HCT116 (cell line): Measurements from ENCODE around the gene TMIGD2. TPM values are rescaled to one million over a fixed set of nuclear protein-coding genes. Genes with fewer than 3 reads are reported as not detected.

Source experiments
- ATAC-seq: fragments of 200-7000 bp; cut with Tn5 transposase; 2 replicates; pipeline ENCODE4 v1.9.1; 2020; ENCODE audit warnings: mild to moderate bottlenecking, moderate library complexity
- BruUV-seq: library from RNA; stranded (reverse); fragments of 400-500 nt; replicated peaks from 2 replicates; lab custom pipeline; 2021; lab: Mats Ljungman, UMichigan
- CTCF ChIA-PET: fragments of 300-600 bp; sonication (Branson Sonifier 250); formaldehyde crosslinking; loops from one replicate; lab custom pipeline; 2021; ENCODE audit warnings: antibody characterized with exemption; lab: Charles Lee
- POLR2A ChIA-PET: fragments of 300-600, 350-600 bp; sonication (Branson Sonifier 250); formaldehyde crosslinking; loops from one replicate; lab custom pipeline; 2021; ENCODE audit warnings: antibody characterized with exemption; lab: Charles Lee
- RAD21 ChIA-PET, 2 experiments: fragments of 300-600 bp; sonication (Branson Sonifier 250); formaldehyde crosslinking; loops; one replicate each; lab custom pipeline; 2023; ENCODE audit warnings: low total read pairs in 2 of 2; ENCODE audit not compliant: uncharacterized antibody in 2 of 2, unreplicated experiment in 2 of 2, low non-redundant PET in 1 of 2; lab: Charles Lee
- DNase-seq: peaks from one replicate; pipeline ENCODE4 v3.0.0-alpha.2; 2010; ENCODE audit warnings: low read depth, low spot score
- H2AFZ ChIP-seq: fragments of 200-600 bp; shearing (Covaris generic), sonication (generic); 2 replicates; pipeline ENCODE4 v1.6.1; 2017; ENCODE audit warnings: low read depth, mixed run types, mixed read lengths, antibody characterized with exemption, low read length; ENCODE audit not compliant: poor library complexity, severe bottlenecking
- H3K27ac ChIP-seq: 2 replicates; pipeline ENCODE4 v1.5.1; 2012; ENCODE audit warnings: low read depth, low read length
- H3K27me3 ChIP-seq: fragments of 200-600 bp; sonication (generic); 2 replicates; pipeline ENCODE4 v1.6.1; 2016; ENCODE audit warnings: mixed run types, low read length, mixed read lengths; ENCODE audit not compliant: insufficient read depth
- H3K36me3 ChIP-seq, 2 experiments: fragments of 200-500 bp in 1 of 2; fragments of 200-600 bp in 1 of 2; sonication (Bioruptor generic) in 1 of 2; sonication (generic) in 1 of 2; 2 replicates each; pipeline versions ENCODE4 v1.5.1 to v1.6.1; 2014 to 2016; ENCODE audit warnings: low read length in 2 of 2, inconsistent platforms in 1 of 2, mixed read lengths in 1 of 2, mixed run types in 1 of 2; ENCODE audit not compliant: insufficient read depth in 2 of 2, control insufficient read depth in 1 of 2
- H3K4me1 ChIP-seq, 2 experiments: fragments of 200-600 bp in 1 of 2; sonication (generic) in 1 of 2; 2 replicates each; pipeline versions ENCODE4 v1.5.1 to v1.6.1; 2012 to 2017; ENCODE audit warnings: low read length in 2 of 2, inconsistent platforms in 1 of 2, mild to moderate bottlenecking in 1 of 2, mixed read lengths in 1 of 2, mixed run types in 1 of 2, moderate library complexity in 1 of 2; ENCODE audit not compliant: insufficient read depth in 2 of 2, control insufficient read depth in 1 of 2
- H3K4me2 ChIP-seq: fragments of 200-600 bp; sonication (generic); 2 replicates; pipeline ENCODE4 v1.6.1; 2017; ENCODE audit warnings: mixed run types, low read length, mixed read lengths
- H3K4me3 ChIP-seq, 2 experiments: fragments of 200-600 bp in 1 of 2; sonication (generic) in 1 of 2; replicated peaks in 1 of 2; 2 replicates each; pipeline ENCODE4 v1.5.1; 2011 to 2016; ENCODE audit warnings: low read length in 2 of 2, control low read depth in 1 of 2, low read depth in 1 of 2, mild to moderate bottlenecking in 1 of 2, mixed read lengths in 1 of 2, mixed run types in 1 of 2
- H3K79me2 ChIP-seq: fragments of 200-600 bp; sonication (generic); 2 replicates; pipeline ENCODE4 v1.6.1; 2017; ENCODE audit warnings: mild to moderate bottlenecking, mixed run types, low read length, moderate library complexity, mixed read lengths; ENCODE audit not compliant: insufficient read depth
- H3K9ac ChIP-seq: fragments of 200-600 bp; sonication (generic); 2 replicates; pipeline ENCODE4 v1.6.1; 2016; ENCODE audit warnings: low read length, mixed read lengths
- H3K9me2 ChIP-seq: fragments of 200-600 bp; sonication (generic), shearing (Covaris generic); 2 replicates; pipeline ENCODE4 v1.6.1; 2017; ENCODE audit warnings: mixed run types, mild to moderate bottlenecking, moderate library complexity; ENCODE audit not compliant: insufficient read depth
- H3K9me3 ChIP-seq, 2 experiments: fragments of 200-500 bp in 1 of 2; fragments of 200-600 bp in 1 of 2; sonication (Bioruptor generic) in 1 of 2; sonication (generic) in 1 of 2; 2 replicates each; pipeline ENCODE4 v1.6.1; 2014 to 2017; ENCODE audit warnings: low read length in 2 of 2, mixed read lengths in 2 of 2, inconsistent platforms in 1 of 2, low read depth in 1 of 2, mild to moderate bottlenecking in 1 of 2, mixed run types in 1 of 2, moderate library complexity in 1 of 2; ENCODE audit not compliant: control insufficient read depth in 1 of 2, insufficient read depth in 1 of 2
- H4K20me1 ChIP-seq: fragments of 200-600 bp; sonication (generic), shearing (Covaris generic); 2 replicates; pipeline ENCODE4 v1.6.1; 2017; ENCODE audit warnings: mixed run types, mild to moderate bottlenecking, moderate library complexity; ENCODE audit not compliant: insufficient read depth
- ATF3 ChIP-seq: IDR thresholded peaks from 2 replicates; pipeline ENCODE4 v1.6.1; 2012
- CBX3 ChIP-seq: IDR thresholded peaks from 2 replicates; pipeline ENCODE4 v1.6.1; 2012; ENCODE audit warnings: low read depth
- CEBPB ChIP-seq: IDR thresholded peaks from 2 replicates; pipeline ENCODE4 v1.6.1; 2012; ENCODE audit warnings: low read depth
- CTCF ChIP-seq, 3 experiments: fragments of 200-600 bp in 1 of 3; sonication (generic) in 1 of 3; IDR thresholded peaks in 2 of 3; conservative IDR thresholded peaks in 1 of 3; 2 replicates each; pipeline ENCODE4 v1.5.1; 2012 to 2017; ENCODE audit warnings: low read depth in 2 of 3, low read length in 2 of 3, antibody characterized with exemption in 1 of 3, borderline replicate concordance in 1 of 3, control low read depth in 1 of 3, mild to moderate bottlenecking in 1 of 3, mixed read lengths in 1 of 3, mixed run types in 1 of 3, moderate library complexity in 1 of 3; ENCODE audit not compliant: insufficient read depth in 1 of 3
- EGR1 ChIP-seq: IDR thresholded peaks from 2 replicates; pipeline ENCODE4 v1.6.1; 2012; ENCODE audit warnings: low read depth
- ELF1 ChIP-seq: IDR thresholded peaks from 2 replicates; pipeline ENCODE4 v1.6.1; 2012; ENCODE audit warnings: low read depth, borderline replicate concordance
- EZH2 ChIP-seq: fragments of 200-600 bp; sonication (generic); IDR thresholded peaks from 2 replicates; pipeline ENCODE4 v1.6.1; 2017; ENCODE audit warnings: antibody characterized with exemption, mixed run types
- EZH2phosphoT487 ChIP-seq: fragments of 200-600 bp; IDR thresholded peaks from 2 replicates; pipeline ENCODE4 v1.6.1; 2018; ENCODE audit warnings: antibody characterized with exemption, borderline replicate concordance
- FOSL1 ChIP-seq: IDR thresholded peaks from 2 replicates; pipeline ENCODE4 v1.6.1; 2012; ENCODE audit warnings: low read depth
- JUND ChIP-seq: IDR thresholded peaks from 2 replicates; pipeline ENCODE4 v1.6.1; 2012
- MAX ChIP-seq: IDR thresholded peaks from 2 replicates; pipeline ENCODE4 v1.6.1; 2012
- POLR2A ChIP-seq: IDR thresholded peaks from 2 replicates; pipeline ENCODE4 v1.7.0; 2011; ENCODE audit warnings: borderline replicate concordance; ENCODE audit not compliant: insufficient read depth, insufficient read length; ENCODE audit errors: extremely low read depth
- RAD21 ChIP-seq: IDR thresholded peaks from 2 replicates; pipeline ENCODE4 v1.6.1; 2012; ENCODE audit warnings: low read depth, mild to moderate bottlenecking
- REST ChIP-seq: IDR thresholded peaks from 2 replicates; pipeline ENCODE4 v1.6.1; 2012; ENCODE audit warnings: low read depth
- SP1 ChIP-seq: IDR thresholded peaks from 2 replicates; pipeline ENCODE4 v1.6.1; 2012; ENCODE audit warnings: low read depth
- SRF ChIP-seq: IDR thresholded peaks from 2 replicates; pipeline ENCODE4 v1.6.1; 2012; ENCODE audit warnings: low read depth
- TCF7L2 ChIP-seq: IDR thresholded peaks from 2 replicates; pipeline ENCODE4 v1.7.0; 2011; ENCODE audit warnings: borderline replicate concordance, inconsistent platforms; ENCODE audit not compliant: insufficient read depth, insufficient read length; ENCODE audit errors: extremely low read depth
- ZBTB33 ChIP-seq: IDR thresholded peaks from 2 replicates; pipeline ENCODE4 v1.6.1; 2011; ENCODE audit warnings: mild to moderate bottlenecking, low read length, moderate library complexity; ENCODE audit not compliant: insufficient replicate concordance; ENCODE audit errors: extremely low read depth
- ZFX ChIP-seq: fragments of 450-650 bp; IDR thresholded peaks from 2 replicates; pipeline ENCODE4 v1.6.1; 2017
- ZNF274 ChIP-seq: fragments of 200-500 bp; sonication (Bioruptor generic); IDR thresholded peaks from 2 replicates; pipeline ENCODE4 v1.6.1; 2014; ENCODE audit warnings: mild to moderate bottlenecking, low read depth, low read length, inconsistent platforms
- intact Hi-C: fragments of 100-400 bp; cut with micrococcal nuclease; formaldehyde crosslinking; loops from 2 replicates; pipeline ENCODE4 v1.10.0; 2022
- total RNA-seq: library from RNA; stranded (reverse); gene quantifications from one replicate; pipeline ENCODE4 v1.2.1, GENCODE V29; 2021; ENCODE audit not compliant: unreplicated experiment

TMIGD2 gene
- total RNA-seq, 1 experiment from 2014 or later: not detected

GRCh38 chr19:4305257-4305612 is 3.0 kb upstream of the TMIGD2 start:
- intact Hi-C loops: no loop called here
- Histone ChIP-seq H3K9me3 (no peaks in the 10 kb centered on the region), H3K4me1 (peaks cover 4 to 10% of the 10 kb centered on the region in 2 experiments; a peak in 3 of 4 replicates), H3K36me3 (0 out of 4 replicates have a peak, but pooled peaks cover 2 to 3% of the 10 kb centered on the region in 2 experiments), H3K27me3 (no peaks in the 10 kb centered on the region), H3K9ac (no peak overlapping the region), H3K27ac (no peak overlapping the region), H3K4me3 (peak overlapping the region; percentile 13 to 37; a peak in 2 of 4 replicates), H3K9me2 (no peaks in the 10 kb centered on the region), H3K4me2 (peak overlapping the region; percentile 46), H3K79me2 (no peaks in the 10 kb centered on the region), H2AFZ (no peak overlapping the region), H4K20me1 (no peaks in the 10 kb centered on the region)
- POLR2A ChIA-PET: interaction anchor here (0.5 to 1.8 kb wide), 2 partner anchors 17 to 38 kb away, joined by 3 to 4 read pairs; partner anchors contain the start of gene MPND
- RAD21 ChIA-PET: no interaction called here
- DNase-seq (no peak), ATAC-seq (no peak)
- no TSS peak for BruUV-seq
- CTCF ChIA-PET: no interaction called here
- TF ChIP-seq CTCF (IDR thresholded peaks at IDR 0.05 in 2 of 3, conservative IDR thresholded peaks at IDR 0.05 in 1 of 3; ENCODE audit: borderline replicate concordance in 1 of 3, insufficient read depth in 1 of 3, low read depth in 2 of 3, low read length in 2 of 3): no peak
- no peak for TF ChIP-seq JUND
- TF ChIP-seq EZH2phosphoT487: no peak
- no peak for TF ChIP-seq REST
- TF ChIP-seq EZH2: no peak
- no peak for TF ChIP-seq EGR1
- TF ChIP-seq FOSL1: no peak
- no peak for TF ChIP-seq RAD21
- no peak for TF ChIP-seq ZFX
- TF ChIP-seq CEBPB: no peak
- no peak for TF ChIP-seq ZNF274
- TF ChIP-seq ZBTB33: no peak
- no peak for TF ChIP-seq CBX3
- no peak for TF ChIP-seq MAX
- no peak for TF ChIP-seq SRF
- TF ChIP-seq TCF7L2: no peak
- TF ChIP-seq ELF1: no peak
- TF ChIP-seq POLR2A: no peak
- TF ChIP-seq SP1: no peak
- no peak for TF ChIP-seq ATF3
